SK-N-SH (cell line): ENCODE results near the gene C8B. TPM values are rescaled to one million over a fixed set of nuclear protein-coding genes. Genes with fewer than 3 reads are reported as not detected.

Source experiments
- CTCF ChIA-PET: fragments of 300-600, 350-600 bp; formaldehyde crosslinking; extraction: SDS; loops from one replicate; lab custom pipeline; 2021; lab: Yijun Ruan, JAX
- POLR2A ChIA-PET: fragments of 350-600 bp; sonication (Branson Sonifier 250); formaldehyde crosslinking; extraction: SDS; loops from one replicate; lab custom pipeline; 2020; ENCODE audit warnings: antibody characterized with exemption, inconsistent platforms; lab: Yijun Ruan, JAX
- DNase-seq: peaks from one replicate; pipeline ENCODE4 v3.0.0; 2012
- H2AFZ ChIP-seq: fragments of 200-600 bp; sonication (generic); 2 replicates; pipeline ENCODE4 v1.8.1; 2016; ENCODE audit warnings: antibody characterized with exemption, mild to moderate bottlenecking, low read depth
- H3F3A ChIP-seq: fragments of 200-600 bp; sonication (generic); replicated peaks from 2 replicates; pipeline ENCODE3; 2016; ENCODE audit warnings: antibody characterized with exemption, mild to moderate bottlenecking; ENCODE audit not compliant: insufficient read depth
- H3K27ac ChIP-seq, 2 experiments: fragments of 200-500 bp in 1 of 2; fragments of 200-600 bp in 1 of 2; sonication (Bioruptor generic) in 1 of 2; sonication (generic), shearing (Covaris generic) in 1 of 2; 2 replicates each; pipeline versions ENCODE4 v1.5.1 to v1.6.1; 2014 to 2016; ENCODE audit warnings: low read depth in 2 of 2, inconsistent platforms in 1 of 2, low read length in 1 of 2, mild to moderate bottlenecking in 1 of 2, mixed read lengths in 1 of 2
- H3K27me3 ChIP-seq: fragments of 200-600 bp; sonication (generic), shearing (Covaris generic); 2 replicates; pipeline ENCODE4 v1.6.1; 2016; ENCODE audit warnings: mixed run types; ENCODE audit not compliant: insufficient read depth
- H3K36me3 ChIP-seq, 2 experiments: fragments of 200-500 bp in 1 of 2; fragments of 200-600 bp in 1 of 2; sonication (Bioruptor generic) in 1 of 2; sonication (generic) in 1 of 2; replicated peaks in 1 of 2; 2 replicates each; pipeline versions ENCODE3 to v1.5.1; 2014 to 2016; ENCODE audit warnings: low read length in 1 of 2, mild to moderate bottlenecking in 1 of 2; ENCODE audit not compliant: insufficient read depth in 2 of 2, control insufficient read depth in 1 of 2
- H3K4me1 ChIP-seq, 2 experiments: fragments of 200-500 bp in 1 of 2; fragments of 200-600 bp in 1 of 2; sonication (Bioruptor generic) in 1 of 2; sonication (generic), shearing (Covaris generic) in 1 of 2; 2 replicates each; pipeline versions ENCODE4 v1.5.1 to v1.6.1; 2014 to 2016; ENCODE audit warnings: low read depth in 1 of 2, low read length in 1 of 2, mixed run types in 1 of 2; ENCODE audit not compliant: insufficient read depth in 2 of 2, control insufficient read depth in 1 of 2
- H3K4me2 ChIP-seq: fragments of 200-600 bp; sonication (generic), shearing (Covaris generic); 2 replicates; pipeline ENCODE4 v1.6.1; 2017; ENCODE audit warnings: mixed run types
- H3K4me3 ChIP-seq, 2 experiments: fragments of 200-500 bp in 1 of 2; fragments of 200-600 bp in 1 of 2; sonication (Bioruptor generic) in 1 of 2; sonication (generic), shearing (Covaris generic) in 1 of 2; 2 replicates each; pipeline versions ENCODE4 v1.5.1 to v1.8.1; 2014 to 2016; ENCODE audit warnings: low read depth in 2 of 2, inconsistent platforms in 1 of 2, low read length in 1 of 2, mild to moderate bottlenecking in 1 of 2, mixed read lengths in 1 of 2, moderate library complexity in 1 of 2
- H3K79me2 ChIP-seq: fragments of 200-600 bp; sonication (generic); 2 replicates; pipeline ENCODE4 v1.8.1; 2017; ENCODE audit warnings: mild to moderate bottlenecking; ENCODE audit not compliant: insufficient read depth
- H3K9ac ChIP-seq: fragments of 200-600 bp; sonication (generic); 2 replicates; pipeline ENCODE4 v1.6.1; 2017; ENCODE audit warnings: mixed run types
- H3K9me2 ChIP-seq: fragments of 200-600 bp; sonication (generic); 2 replicates; pipeline ENCODE4 v1.6.1; 2017; ENCODE audit warnings: mixed run types
- H3K9me3 ChIP-seq: fragments of 200-600 bp; sonication (generic); 2 replicates; pipeline ENCODE4 v1.6.1; 2017; ENCODE audit warnings: mixed run types, mild to moderate bottlenecking, moderate library complexity
- H4K20me1 ChIP-seq: fragments of 200-600 bp; sonication (generic); 2 replicates; pipeline ENCODE4 v1.6.1; 2017; ENCODE audit warnings: mild to moderate bottlenecking, mixed run types; ENCODE audit not compliant: insufficient read depth
- CHD2 ChIP-seq: fragments of 150-350 bp; IDR thresholded peaks from 2 replicates; pipeline ENCODE4 v1.6.1; 2018; ENCODE audit warnings: low read length; ENCODE audit not compliant: partially characterized antibody
- CTCF ChIP-seq: fragments of 200-600 bp; sonication (generic); IDR thresholded peaks from 2 replicates; pipeline ENCODE4 v1.6.1; 2017; ENCODE audit warnings: antibody characterized with exemption, mild to moderate bottlenecking, moderate library complexity
- ELF1 ChIP-seq: IDR thresholded peaks from 2 replicates; pipeline ENCODE4 v1.4.0; 2012
- EZH2phosphoT487 ChIP-seq: fragments of 200-600 bp; sonication (generic); IDR thresholded peaks from 2 replicates; pipeline ENCODE4 v1.6.1; 2017; ENCODE audit warnings: low read depth, mixed run types, mild to moderate bottlenecking, antibody characterized with exemption, moderate library complexity, borderline replicate concordance
- FOXJ3 ChIP-seq: sonication (generic); formaldehyde crosslinking; IDR thresholded peaks from 2 replicates; pipeline ENCODE4 v1.5.1; 2020; ENCODE audit warnings: mild to moderate bottlenecking, missing genetic modification reagents
- FOXM1 ChIP-seq: IDR thresholded peaks from 2 replicates; pipeline ENCODE4 v1.4.0; 2012; ENCODE audit warnings: low read depth, mild to moderate bottlenecking
- MAX ChIP-seq: IDR thresholded peaks from 2 replicates; pipeline ENCODE4 v1.4.0; 2012; ENCODE audit warnings: low read depth
- NRF1 ChIP-seq: IDR thresholded peaks from 2 replicates; pipeline ENCODE4 v1.6.1; 2012; ENCODE audit warnings: low read depth, mild to moderate bottlenecking, low read length
- PBX3 ChIP-seq: IDR thresholded peaks from 2 replicates; pipeline ENCODE4; 2012
- POLR2AphosphoS5 ChIP-seq: IDR thresholded peaks from 2 replicates; pipeline ENCODE4 v1.6.1; 2012; ENCODE audit warnings: low read depth, low read length
- RCOR1 ChIP-seq: fragments of 150-350 bp; IDR thresholded peaks from 2 replicates; pipeline ENCODE4 v1.6.1; 2017; ENCODE audit warnings: antibody characterized with exemption, low read length
- REST ChIP-seq: IDR thresholded peaks from 2 replicates; pipeline ENCODE4 v1.6.1; 2012; ENCODE audit warnings: mild to moderate bottlenecking, low read depth, low read length, moderate library complexity
- RFX5 ChIP-seq: IDR thresholded peaks from 2 replicates; pipeline ENCODE4 v1.6.1; 2012; ENCODE audit warnings: mild to moderate bottlenecking, improper control_type of control experiment, low read length
- RXRA ChIP-seq: IDR thresholded peaks from 2 replicates; pipeline ENCODE4 v1.4.0; 2012; ENCODE audit warnings: low read depth, mild to moderate bottlenecking, borderline replicate concordance
- TCF12 ChIP-seq: IDR thresholded peaks from 2 replicates; pipeline ENCODE4 v1.4.0; 2012
- TEAD4 ChIP-seq: IDR thresholded peaks from 2 replicates; pipeline ENCODE4 v1.4.0; 2012; ENCODE audit warnings: mild to moderate bottlenecking, borderline replicate concordance; ENCODE audit not compliant: insufficient read depth
- USF2 ChIP-seq: fragments of 150-350 bp; IDR thresholded peaks from 2 replicates; pipeline ENCODE4 v1.6.1; 2017; ENCODE audit warnings: antibody characterized with exemption, low read length, low read depth, borderline replicate concordance
- WGBS: methylation state at CpG from one replicate; pipeline ENCODE4 v1.1.6; 2017; ENCODE audit warnings: low lambda C conversion rate; 5-methylcytosine and 5-hydroxymethylcytosine counted together
- polyA plus RNA-seq, 3 experiments: library from polyadenylated mRNA; depleted of rRNA; stranded (reverse); fragments of >200 nt; gene quantifications; 2 replicates each; pipeline ENCODE4 v1.2.3, GENCODE V29; 2012

C8B gene
- polyA plus RNA-seq, 1 of the 3 experiments (the other 2 are of a cell fraction): not detected

GRCh38 chr1:56911098-56911938 lies 54.5 kb downstream of the C8B start (continued):
- TF ChIP-seq USF2 (no peak), TEAD4 (no peak), TCF12 (no peak), FOXJ3 (CRISPR knock-in tag) (no peak), CHD2 (no peak), PBX3 (no peak), NRF1 (no peak)

GRCh38 chr1:56910441-56910985 lies 55.3 kb downstream of the C8B start:
- Histone ChIP-seq H3K79me2 (no peaks in the 10 kb centered on the region), H3K27ac (no peak overlapping the region), H3K27me3 (no peaks in the 10 kb centered on the region), H3K4me1 (no peaks in the 10 kb centered on the region), H3K9me2 (no peaks in the 10 kb centered on the region), H3K36me3 (no peaks in the 10 kb centered on the region), H3K4me3 (no peak overlapping the region), H3K9me3 (no peaks in the 10 kb centered on the region), H3F3A (no peaks in the 10 kb centered on the region), H3K9ac (no peak overlapping the region), H4K20me1 (no peaks in the 10 kb centered on the region), H3K4me2 (no peak overlapping the region), H2AFZ (0 out of 2 replicates have a peak overlapping the region, but pooled peaks have one; percentile 11)
- ChIA-PET POLR2A (no interaction called here), CTCF (interaction anchor here (1.0 kb wide), 1 partner anchor 98 kb away, joined by 3 read pairs; no protein-coding TSS in a partner anchor)
- TF ChIP-seq MAX (no peak), REST (no peak), CTCF (no peak), RXRA (no peak), EZH2phosphoT487 (no peak), RCOR1 (no peak), TCF12 (no peak), USF2 (no peak), ELF1 (no peak), POLR2AphosphoS5 (no peak), RFX5 (no peak), CHD2 (no peak), PBX3 (no peak), FOXM1 (no peak), FOXJ3 (CRISPR knock-in tag) (no peak)
- DNase-seq: no peak
- 85% methylated on average over 4 of the region's 4 CpGs for WGBS
